Measurements from ENCODE around the gene NR3C1.
"Not testable (repeated sequence)": the region's sequence is repeated elsewhere in the genome, so short reads cannot be mapped to it uniquely, and the experiment has no call there.

NR3C1 gene

DNA sequence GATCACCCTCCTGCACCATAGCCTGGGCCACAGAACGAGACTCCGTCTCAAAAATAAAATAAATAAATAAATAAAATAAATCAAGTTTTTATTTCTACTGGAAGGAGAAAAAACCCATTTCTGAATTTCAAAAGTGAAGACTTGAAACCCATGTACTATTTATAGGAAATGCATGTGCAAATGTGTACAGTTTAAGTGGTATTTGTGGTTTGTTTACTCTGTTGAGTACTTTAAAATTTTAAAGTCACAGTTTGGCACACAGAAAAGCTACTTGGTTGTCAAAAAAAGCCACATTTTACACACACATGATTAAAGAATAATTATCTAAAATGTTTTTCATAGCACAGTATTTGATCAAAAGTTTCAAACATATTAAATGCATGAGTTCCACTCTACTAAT, 43.6 kb downstream of the NR3C1 start:
- no peak for DNase-seq

DNA sequence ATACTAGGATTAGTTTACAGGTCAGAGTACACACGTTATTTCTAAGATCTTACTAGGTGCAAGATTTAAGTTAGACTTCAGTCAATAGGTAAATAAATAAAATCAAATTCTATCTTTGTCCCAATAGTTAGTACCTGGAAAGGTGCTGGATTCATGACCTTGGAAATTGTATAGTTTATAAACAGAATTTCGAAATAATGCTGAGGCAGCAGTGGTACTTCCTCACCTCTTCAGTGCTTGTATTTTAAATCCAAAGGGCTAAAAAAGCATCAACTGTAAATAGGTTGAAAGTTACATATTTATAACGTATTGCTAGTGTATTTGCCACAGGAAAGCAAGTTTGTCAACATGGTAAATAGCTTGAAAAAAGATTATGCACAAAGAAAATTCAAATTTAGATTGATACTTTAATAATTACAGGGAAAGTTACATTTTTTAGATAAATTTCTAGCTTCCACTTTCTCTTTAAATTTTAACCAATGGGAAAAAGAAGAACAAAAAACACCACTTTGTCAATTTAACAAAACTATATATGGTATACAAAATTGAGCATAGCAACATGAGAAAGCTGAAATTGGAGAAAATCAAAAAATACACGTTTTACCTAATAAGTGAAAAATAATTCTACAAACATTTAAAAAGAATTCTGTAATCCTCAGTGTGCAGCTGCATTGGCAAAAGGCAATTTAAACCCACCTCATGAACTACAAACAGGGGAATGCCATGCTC, 46.5 kb downstream of the NR3C1 start:
- no peak for DNase-seq

DNA sequence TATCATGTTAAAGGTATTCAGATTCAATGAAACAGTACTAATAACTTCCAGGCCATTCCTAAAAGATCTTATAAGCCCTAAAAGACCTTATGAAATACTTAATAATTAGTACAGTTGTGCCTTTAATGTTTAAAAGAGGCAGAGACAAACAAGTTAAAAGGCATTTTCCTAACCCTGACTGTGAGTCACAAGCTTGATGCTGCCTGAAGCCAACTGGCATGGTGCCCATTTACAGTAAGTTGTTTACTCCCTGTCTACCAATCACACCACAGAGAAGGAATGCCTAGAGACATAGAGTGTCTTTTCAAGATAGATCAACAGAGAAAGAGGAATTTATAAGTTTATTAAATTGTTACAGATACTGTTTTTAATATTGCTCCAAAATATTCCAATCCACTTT, 47.8 kb downstream of the NR3C1 start:
- DNase-seq = peak in 5 of 6 experiments; percentile 44 to 67 (median 55)

GRCh38 chr5:143354025-143354424, 49.5 kb downstream of the NR3C1 start:
- peak in 2 of 6 experiments; percentile 5 to 21 for DNase-seq

DNA sequence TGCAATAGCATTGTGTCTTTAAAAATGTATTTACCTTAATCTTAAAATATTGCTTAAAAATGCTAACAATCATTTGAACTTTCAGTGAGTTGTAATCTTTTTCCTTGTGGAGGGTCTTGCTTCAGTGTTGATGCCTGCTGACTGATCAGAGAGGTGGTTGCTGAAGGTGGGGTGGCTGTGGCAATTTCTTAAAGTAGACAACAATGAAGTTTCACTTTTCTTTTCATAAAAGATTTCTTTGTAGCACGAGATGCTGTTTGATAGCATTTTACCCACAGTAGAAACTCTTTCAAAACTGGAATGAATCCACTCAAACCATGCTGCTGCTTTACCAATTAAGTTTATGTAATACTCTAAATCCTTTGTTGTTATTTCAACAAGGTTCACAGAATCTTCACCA, 50.8 kb downstream of the NR3C1 start:
- DNase-seq = peak in 3 of 6 experiments; percentile 6 to 28 (median 9)

GRCh38 chr5:143350751-143351602, 52.5 kb downstream of the NR3C1 start:
- DNase-seq = no peak

GRCh38 chr5:143350341-143350740, 53.1 kb downstream of the NR3C1 start:
- DNase-seq = no peak

DNA sequence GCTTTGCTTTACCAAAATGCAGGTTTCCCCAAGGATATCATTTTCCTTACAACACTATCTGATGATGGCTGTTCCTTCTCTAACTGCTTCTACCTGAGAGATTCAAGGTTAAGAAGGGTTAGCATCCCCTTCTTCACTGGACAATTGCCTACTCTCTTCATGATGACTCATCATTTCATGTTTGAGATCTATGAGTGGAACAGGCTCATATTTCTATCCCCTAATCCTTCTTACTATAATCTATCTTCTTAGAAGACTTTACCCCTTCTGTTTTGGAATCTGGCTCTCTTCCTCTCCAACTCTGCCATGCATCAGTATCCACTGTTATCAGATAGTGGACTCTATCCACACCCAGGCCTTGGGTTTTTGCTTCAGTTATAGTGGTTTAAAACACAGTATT, 54.3 kb downstream of the NR3C1 start:
- DNase-seq = no peak

- DNase-seq = no peak
These were observed 55.7 kb downstream of the NR3C1 start for GRCh38 chr5:143347698-143348344.

DNA sequence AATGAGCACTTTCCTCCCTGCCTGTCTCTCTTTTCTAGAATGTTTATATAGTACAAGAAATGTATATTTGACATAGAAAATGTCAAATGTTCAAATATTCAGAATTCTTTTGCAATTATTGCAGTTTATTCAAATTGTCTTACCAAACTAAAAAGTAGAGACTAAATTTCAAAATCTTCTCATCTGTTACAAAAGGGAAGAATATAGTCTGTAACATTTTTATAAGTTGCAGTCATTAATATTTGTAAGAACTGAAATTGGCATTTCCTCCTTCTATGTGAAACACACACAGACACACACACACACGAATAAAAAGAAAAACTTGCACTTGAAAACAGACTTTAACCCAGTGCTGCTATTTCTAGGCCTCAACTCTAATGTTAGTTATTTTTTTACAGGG, 56.4 kb downstream of the NR3C1 start:
- no peak for DNase-seq

- DNase-seq = no peak
These were observed 57.6 kb downstream of the NR3C1 start for GRCh38 chr5:143345671-143346440.

DNA sequence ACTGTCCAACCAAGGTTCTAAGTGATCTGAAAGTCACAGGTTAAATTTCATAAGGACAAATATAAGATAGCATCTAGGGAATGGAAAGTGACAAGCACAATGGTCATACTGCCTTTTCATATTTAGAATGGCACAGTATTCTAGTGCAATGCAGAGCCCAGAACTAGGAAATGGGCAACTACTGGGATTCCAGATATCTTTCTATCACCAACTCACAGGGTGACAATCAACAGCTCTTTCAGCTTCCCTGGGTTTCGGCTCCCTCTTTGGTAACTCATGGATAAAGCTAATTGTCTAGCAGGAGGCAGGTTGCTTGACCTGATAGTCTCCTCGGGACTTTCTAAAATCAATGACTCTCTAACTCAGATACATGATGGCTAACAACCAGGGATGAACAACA, 60.4 kb downstream of the NR3C1 start:
- no peak for DNase-seq

DNA sequence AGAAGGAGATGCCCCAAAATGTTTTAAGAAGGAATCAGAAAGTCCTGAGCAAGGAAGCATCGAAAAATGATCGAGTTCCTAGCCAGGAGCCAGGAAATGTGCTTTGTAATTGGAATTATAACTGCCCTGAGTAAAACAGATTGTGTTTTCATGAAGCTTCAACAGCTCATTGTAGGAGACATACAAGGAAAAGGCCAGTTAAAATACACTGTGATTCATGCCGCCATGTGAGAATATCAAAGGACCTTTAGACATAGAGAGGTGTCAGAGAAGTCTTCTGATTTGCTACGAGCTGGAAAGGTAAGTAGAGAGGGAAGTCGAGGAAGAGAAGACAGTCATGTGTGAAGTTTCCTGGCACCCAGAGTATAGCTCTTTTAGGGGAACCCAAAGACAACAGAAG, 60.9 kb downstream of the NR3C1 start:
- no peak for DNase-seq

DNA sequence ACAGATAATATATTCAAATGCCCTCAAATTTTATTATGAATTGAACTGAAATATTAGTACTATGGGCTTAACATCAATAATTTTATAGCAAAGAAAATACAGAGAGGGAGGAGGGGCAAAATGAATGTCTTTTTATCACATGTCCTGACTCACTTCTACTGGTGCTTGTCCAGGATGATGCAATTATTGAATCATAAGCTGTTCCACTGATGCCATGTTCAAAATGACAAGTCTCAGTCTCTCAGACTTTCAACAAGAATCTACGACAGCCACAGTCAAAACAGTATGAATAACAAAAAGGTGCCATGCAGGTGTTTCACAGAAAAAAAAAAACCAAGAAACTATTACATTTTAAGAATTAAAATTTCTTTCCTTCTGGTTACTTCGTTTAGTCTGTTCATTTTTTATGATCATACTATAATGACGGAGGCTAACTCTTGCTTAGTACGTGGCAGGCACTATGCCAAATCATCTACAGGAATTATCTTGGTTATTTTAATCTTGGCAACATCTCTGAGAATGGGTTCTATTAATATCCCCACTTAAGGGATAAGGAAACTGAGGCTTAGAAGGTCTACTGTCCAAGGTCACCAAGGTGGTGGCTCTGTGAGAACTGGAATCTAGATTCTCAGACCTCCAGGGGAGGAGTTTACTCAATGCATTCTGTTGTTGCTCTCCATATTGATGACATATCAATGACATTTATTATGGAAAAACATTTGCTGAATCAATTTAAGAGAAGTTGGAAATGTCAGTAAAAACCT, 61.5 kb downstream of the NR3C1 start:
- DNase-seq = no peak

- no peak for DNase-seq
These were observed 62.4 kb downstream of the NR3C1 start for GRCh38 chr5:143340891-143341685.

- DNase-seq = no peak
These were observed 64.7 kb downstream of the NR3C1 start for GRCh38 chr5:143338658-143339366.

DNA sequence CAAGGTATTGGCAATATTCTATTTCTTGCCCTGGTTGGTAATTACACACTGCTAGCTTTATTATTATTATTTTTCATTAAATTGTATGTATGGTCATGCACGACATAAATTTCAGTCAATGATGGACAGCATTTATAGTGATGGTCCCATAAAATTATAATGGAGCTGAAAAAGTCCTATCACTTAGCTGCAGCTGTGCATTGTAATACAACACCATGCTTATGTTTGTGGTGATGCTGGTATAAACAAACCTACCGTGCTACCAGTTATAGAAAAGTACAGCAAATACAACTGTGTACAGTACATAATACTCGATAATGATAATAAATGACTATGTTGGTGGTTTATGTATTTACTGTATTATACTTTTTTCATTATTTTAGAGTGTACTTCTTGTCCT, 65.5 kb downstream of the NR3C1 start:
- DNase-seq = no peak

- no peak for DNase-seq
These were observed 67.0 kb downstream of the NR3C1 start for GRCh38 chr5:143336485-143336884.

DNA sequence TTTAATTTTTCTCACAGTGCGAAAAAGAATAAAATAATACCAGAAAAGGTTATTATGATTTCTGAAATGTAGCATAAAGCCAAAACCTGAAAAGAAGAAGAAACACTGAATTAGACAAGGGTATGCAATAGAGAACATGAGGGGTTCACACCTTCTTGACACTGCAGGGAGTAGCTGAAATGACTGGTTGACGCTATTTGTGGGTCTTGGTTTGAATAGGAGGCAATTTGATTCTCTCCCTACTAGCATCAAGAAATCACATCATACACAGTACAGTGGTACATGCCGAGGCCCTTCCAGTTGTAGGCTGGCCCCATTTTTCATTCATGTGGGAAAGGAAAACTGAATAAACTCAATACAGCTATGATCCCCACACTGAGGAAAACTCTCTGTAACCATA, 68.6 kb downstream of the NR3C1 start:
- DNase-seq = no peak

- DNase-seq = not testable (repeated sequence)
These were observed 69.1 kb downstream of the NR3C1 start for GRCh38 chr5:143334380-143334779.

DNA sequence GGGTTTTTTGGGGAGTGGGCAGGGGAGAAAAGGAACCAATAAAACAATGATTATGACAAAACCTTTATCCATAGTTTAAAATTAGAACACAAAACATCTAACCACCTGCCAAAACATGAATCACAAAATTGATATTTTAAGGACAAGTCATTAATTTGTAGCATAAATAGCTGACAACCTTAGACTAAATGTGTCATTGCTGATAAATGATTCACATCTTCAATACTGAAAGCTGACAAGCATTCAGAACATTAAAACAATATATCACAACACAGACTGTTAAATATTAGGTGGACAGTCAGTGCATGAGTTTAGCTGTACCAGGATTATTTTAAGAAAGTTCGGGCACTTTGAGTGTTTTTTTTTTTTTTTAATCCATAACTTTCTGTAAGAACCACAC, 71.5 kb downstream of the NR3C1 start:
- DNase-seq = no peak

Data from stimulated activated naive CD4-positive, alpha-beta T cell (primary cell).